HG02763 (cell line): ENCODE results near the gene GRIK5.
A peak's percentile ranks its signal among the peaks of the same experiment; 100 is the strongest.

Experiments
- ATAC-seq: cut with Tn5 transposase; IDR thresholded peaks from one replicate; pipeline ENCODE4 v1.9.1; 2021; ENCODE audit warnings: mild to moderate bottlenecking, moderate library complexity; ENCODE audit not compliant: unreplicated experiment

GRIK5 gene

DNA sequence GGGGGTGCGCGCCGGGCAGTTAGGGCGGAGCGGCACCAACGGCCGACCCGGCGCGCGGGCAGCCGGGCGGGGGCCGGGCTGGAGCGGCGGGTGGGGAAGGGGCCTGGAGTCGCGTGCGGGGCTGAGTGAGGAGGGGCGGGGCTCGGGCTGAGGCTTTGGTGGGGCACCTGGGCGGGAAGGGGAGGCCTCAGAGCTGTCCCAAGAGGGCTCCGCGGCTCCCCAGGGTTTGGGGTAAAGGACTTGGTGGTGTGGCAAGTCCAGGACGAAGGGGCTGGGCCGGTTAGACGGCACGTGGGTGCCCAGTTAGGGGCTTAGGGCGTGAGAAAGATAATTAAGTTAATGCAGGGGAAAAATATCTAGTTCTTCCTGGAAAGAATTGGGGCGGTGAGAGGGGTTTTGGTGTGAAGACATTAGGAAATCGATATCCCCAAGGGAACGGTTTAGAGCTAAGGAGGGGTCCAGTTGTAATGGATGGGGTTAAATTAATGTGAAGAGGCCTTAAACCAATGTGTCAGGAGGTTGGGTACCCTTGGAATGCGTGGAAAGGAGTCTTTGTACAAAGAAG, 6.5 kb upstream of the GRIK5 start:
- no peak for ATAC-seq

DNA sequence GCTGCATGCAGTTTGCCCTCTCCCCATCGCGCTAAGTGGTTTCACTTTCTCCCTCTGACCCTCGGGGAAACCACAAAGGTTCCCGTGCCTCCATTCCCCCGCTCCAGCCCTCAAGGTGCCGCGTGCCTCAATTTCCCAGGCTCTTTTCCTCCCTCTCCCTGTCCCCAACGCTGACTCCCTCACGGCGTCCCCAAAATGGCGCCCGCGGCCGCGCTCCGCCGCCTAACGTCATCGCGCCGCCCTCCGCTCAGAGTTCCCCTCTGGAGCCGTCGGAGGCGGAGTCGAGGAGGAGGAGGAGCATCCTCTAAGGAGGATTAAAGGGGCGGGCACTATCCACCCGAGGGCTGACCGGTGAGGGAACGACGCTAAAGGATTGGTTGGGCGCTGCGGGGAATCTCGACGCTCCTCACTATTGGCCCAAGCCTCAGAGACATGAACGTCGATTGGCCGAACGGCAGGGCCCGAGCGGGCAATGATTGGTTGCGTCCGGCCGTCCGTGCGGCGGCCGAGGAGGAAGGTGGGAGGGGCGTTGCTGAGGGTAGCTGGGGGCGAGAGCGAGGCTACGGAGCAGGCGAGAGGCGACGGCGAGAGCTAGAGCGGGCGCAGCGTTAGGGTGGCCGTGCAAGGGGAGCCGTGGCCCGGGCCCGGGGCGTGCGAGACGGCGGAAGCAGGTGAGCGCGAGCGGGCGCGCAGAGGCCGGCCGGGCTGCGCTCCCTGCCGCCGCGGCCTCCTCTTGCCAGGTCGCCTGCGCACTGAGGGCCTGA, 5.8 kb upstream of the GRIK5 start, which contains the start of gene ZNF574:
Gene ZNF574 (plus strand): TSS at position 551 of the 764 bp plus-strand sequence. CDS start 2,441 bp downstream, outside the sequence.
- ATAC-seq: peak; percentile 93

DNA sequence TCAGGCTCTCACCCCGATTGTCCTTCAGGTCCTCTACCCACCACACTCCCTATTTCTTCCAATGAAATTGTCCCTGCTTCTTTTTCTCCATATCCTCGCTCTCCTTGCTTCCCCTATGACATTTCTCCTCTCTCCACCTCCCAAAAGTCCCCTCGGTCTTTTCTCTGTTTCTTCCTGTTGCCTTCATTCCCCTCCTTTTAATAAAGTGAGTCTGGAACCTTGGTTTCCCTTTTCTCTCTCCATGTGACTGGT, 5.3 kb upstream of the GRIK5 start:
- ATAC-seq: no peak

DNA sequence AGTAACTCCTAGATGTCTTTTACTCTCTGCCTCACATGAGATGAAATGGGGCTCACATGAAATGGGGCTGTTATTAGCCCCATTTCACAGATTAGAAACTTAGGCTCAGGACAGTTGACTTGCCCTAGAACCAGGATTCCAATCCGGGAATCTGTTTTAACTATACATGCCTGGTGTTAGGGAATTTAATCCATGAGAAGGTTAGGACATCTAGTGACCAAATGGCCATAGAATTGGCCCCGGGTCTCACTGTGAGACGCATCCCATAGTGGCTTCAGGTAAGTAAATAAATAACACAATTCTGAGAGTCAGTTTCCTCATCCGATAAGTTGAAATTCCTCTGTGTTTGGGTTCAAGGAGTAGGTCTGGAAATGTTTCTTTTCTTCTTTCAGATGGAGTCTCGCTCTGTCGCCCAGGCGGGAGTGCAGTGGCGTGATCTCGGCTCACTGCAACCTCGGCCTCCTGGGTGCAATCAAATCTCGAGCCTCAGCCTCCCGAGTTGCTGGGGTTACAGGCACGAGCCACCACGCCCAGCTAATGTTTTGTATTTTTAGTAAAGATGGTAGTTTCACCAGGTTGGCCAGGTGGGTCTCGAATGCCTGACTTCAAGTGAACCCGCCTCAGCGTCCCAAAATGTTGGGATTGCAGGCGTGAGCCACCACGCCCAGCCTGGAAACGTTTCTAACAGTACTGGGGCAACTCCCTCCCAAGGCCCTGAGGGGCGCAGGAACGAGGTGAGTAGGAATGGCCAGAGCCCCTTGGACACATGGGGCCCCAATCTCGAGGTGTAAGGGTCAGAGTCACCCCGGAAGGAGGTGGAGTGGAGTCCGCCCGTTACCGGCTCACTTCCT, 4.7 kb upstream of the GRIK5 start:
- ATAC-seq: no peak

DNA sequence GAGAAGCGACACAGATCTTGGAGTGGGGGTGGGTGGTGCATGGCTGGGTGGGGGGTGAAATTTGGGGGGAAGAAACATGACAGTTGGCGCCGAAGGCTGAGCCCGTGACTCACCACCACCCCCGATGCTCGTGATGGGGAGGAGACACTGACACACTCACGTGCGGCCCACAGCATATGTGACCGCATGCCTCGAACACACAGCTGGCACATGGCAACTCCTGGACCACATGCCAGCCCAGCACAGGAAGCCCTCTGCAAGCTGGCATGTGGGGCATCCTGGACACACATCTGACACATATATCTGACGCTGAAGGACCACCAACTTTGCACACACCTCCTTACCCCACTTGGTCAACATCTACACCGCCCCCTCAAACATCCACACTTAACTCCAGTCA, 1.2 kb upstream of the GRIK5 start:
- no peak for ATAC-seq

DNA sequence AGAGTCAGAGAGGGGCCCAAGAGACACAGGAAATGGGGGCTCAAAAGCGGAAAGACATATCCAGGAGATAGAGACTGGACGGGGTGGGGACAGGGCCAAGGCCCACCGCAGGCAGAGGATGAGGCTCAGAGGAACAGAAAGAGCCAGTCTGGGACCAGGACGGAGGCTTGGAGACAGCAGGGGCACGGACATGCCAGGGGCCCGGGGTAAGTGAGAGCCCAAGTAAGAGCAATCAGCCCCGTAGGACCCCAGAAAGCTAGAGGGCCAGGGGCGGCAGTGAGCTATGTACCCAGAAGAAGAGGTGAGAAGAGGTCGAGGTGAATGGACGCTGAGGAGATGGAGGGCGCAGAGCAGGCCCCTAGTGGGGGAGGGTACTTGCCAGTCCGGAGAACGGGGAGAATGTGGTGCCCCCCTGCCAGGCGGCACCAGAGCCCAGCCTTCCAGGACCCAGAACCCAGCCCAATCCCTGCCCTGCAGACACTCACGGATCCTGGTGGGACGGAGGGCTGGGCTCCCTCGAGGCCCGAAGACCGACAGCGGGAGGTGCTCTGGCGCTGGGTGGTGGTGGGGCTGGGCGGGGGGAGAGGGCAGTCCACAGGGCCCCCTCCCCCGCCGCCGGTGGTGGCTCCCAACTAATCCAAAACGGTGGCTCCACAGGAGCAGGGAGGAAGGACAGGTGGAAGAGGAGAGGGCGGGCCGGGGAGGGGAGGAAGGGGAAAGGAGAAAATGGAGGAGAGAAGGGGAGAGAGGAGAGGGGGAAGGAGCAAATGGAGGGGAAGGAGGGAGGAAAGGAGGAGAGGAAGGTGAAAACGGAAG, 1.0 kb downstream of the GRIK5 start:
- ATAC-seq: no peak

DNA sequence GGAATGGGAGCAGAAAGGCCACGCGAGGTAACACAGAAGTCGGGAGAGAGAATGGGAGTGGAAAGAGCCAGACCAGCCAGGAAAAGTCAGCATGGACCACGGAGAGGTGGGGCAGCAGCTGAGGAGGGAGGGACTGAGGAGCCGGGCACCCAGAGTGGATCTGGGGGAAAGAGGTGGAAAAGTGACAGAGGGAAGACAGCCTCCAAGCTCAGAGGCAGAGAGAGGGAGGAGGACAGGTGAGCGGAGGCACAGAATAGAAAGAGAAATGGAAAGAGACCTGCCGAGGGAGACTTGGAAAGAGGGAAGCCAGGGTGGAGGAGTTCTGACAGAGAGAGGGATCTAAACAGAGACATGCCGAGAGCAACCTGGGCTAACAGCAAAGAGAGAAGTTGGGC, 1.6 kb downstream of the GRIK5 start:
- no peak for ATAC-seq

DNA sequence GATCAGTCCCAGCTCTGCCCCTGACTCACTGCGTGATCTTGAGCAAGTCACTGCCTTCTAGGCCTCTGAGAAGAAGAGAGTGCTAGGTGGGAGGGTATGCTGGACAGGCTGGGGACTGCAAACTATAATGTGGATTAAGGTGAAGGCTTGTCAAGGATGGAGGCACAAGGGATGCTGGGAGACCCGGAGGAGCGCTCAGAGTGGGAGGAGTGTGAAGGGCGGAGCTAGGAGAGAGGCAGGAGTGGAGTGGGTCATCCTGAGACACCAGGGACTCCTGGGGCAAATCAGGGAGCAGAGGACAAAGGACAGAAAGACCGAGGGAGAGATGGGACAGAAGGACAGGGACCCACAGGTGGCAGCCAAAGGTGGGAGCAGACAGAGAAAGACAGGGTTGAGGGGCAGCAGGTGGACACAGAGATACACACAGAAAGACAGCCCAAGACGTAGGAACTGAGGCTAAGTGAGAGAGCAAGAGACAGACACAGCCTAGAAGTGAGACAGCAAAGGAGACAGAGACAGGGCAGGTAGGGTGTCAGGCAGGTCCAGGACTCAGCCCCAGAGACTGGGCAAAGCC, 2.6 kb downstream of the GRIK5 start:
- ATAC-seq: no peak

DNA sequence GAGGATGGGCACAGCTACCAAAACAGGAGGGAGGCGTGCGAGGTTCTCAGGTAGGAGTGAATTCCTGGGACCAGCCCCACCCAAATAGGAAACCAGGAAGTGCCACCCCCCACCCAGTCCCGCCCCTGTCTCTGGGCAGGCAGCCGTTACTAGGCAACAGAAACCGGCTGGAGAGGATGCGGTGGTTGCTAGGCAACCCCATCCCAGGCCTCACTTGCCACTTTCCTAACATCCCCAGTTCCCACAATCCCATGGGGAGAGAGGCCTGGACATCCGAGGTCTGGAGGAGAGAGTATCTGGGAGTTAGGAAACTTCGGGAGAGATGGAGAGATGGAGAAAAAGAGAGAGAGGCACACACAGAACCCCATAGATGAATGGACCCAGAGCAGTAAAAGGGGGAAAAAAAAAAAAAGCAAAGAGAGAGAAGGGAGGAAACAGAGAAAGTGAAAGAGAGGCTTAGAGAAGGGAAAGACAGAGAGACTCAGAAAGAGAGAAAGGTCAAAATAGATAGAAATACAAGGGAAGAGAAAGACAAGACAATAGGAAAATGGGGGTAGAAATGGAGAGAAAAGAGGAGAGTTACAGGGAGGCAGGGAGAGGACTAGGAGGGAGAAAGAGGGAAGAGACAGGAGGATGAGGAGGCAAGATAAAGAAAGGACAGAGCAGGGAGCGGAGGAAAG, 3.8 kb downstream of the GRIK5 start:
- no peak for ATAC-seq

DNA sequence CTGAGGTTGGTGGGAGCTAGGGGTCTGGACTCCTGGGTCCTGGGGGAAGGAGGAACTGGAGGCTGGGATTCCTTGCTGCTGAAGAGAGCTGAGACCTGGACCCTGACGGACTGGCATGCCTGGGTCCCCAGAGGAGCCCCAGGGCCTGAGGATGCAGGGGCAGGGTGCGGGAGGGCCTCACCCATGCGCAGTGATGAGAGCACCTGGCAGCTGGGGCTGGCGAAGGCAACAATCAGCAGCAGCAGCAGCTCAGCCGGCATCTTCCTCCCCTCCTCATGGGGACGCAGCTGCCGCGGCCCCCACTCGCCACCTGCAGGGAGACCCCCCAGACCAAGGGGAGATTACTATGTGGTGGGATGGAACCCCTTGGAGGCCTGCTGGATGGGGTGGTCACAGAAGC, 4.5 kb downstream of the GRIK5 start:
- ATAC-seq: no peak

DNA sequence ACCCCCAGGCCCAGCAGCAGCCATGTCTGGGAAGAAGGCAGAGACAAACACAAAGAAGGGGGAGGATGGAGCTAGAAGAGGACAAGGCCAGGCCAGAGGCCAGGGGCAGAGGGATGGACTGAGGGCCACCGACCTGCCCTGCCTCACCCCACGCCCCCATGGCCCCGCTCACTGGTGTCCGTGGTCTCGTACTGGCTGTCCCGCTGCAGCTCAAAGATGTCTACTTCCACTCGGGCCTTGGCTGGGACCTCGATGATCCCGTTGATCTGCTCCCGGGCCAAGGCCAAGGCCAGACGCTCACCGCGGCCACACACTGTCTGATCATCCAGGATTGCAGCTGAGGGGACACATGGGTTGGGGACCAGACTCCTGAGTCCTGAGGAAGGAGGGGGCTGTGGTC, 5.0 kb downstream of the GRIK5 start:
- no peak for ATAC-seq

DNA sequence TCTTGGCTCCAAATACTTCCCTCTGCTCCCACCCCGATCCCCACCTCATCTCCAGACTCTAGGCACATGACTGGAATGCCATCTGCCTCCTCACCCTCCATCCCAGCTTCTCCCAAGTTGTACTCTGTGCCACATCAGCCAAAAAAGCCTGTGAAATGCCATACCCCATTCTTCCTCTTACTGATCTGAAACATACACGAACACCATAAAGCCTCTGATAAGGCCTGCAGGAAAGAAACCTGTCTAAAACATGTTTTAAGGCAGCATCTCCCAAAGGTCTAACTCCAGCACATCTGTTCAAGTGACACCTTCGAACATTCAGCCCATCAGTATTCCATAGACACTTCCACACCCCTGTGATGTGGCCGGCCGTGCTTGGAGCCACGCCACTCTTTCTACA, 5.6 kb downstream of the GRIK5 start:
- ATAC-seq: no peak

DNA sequence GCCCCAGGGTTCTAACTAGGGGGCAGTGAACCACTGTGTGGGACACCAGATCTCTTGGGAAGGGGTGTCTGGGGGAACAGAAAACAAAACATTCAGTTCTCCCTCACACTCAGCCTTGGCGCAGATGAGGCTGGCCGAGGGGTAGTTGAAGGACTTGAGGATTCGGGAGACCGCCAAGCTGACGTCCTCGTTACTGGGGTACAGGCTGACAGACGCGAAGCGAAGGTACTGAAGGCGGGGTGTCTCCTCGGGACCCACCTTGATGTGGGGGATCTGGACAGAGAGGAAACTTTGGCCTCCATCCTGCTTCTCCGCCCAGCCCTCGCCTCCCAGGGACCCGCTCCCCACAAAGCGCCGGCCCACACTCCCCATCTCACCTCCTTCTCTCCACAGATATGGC, 7.6 kb downstream of the GRIK5 start:
- no peak for ATAC-seq

DNA sequence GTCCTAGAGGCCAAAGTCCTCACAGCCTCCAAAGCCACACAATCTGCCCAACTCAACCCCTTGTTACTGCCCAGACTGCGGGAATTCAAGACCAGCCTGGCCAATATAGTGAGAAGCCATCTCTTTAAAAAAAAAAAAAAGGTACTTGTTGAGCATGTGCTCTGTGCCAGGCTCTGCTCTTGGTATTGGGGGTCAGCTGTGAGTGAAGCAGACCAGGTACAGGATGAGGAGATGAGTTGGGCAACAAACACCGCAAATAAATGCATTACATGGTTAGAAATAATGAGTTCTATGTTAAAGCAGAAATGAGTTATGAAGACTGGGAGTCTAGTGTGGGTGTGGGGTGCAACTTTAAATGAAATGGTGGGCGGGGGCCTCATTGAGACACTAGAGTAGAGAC, 9.9 kb downstream of the GRIK5 start:
- no peak for ATAC-seq

DNA sequence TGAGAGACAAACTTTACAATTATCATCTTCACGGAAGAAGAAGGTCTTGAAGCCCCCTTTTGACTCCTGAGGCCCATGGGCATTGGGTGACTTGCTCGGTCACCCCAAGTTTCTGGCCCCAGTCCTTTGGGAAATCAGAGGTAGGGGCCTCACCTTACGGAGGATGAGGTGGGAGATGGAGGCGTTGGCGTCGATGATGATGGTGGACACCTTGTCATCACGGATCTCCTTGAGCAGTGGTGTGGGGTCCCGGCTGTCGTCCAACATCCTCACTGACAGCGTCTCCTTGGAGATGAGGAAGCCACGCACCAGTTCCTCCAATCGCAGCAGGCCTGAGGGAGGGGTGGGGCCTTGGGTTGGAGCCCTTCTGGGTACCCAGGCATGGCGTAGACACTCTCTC, 10.8 kb downstream of the GRIK5 start:
- ATAC-seq: no peak

DNA sequence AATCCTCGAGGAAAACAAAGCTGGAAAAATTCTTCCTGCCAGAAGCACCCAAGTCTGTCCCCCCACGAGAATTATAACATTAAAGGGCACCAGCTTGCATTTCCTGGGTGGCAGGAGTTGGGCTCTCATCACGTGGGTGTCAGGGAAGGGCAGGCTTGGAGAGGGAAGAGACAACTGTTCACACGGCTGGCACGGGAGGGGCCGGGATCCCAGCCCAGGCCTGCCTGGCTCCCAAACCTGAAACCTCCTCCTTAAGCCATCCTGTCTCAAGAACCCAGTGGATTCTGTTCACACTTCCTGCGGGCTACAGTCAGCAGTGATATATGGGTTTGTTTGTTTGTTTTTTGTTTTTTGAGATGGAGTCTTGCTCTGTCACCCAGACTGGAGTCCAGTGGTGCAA, 12.2 kb downstream of the GRIK5 start:
- ATAC-seq: no peak

DNA sequence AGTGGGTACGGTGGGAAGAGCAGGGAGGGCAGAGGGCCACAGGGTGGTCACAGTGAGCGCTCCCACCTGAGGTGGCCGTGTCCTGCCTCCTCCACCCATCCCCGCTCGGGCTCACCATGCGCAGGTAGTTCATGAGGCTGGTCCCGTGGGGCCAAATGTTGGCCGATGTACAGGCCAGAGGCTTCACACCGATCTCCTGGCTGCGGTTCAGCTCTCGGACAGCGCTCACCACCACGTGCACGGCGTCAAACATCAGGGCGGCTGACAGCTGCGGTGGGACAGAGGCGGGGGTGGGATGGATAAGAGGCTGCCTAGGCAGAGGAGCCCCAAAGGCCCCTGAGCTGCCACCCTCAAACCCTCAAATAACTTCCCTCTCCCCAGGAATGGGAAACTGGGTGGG, 15.8 kb downstream of the GRIK5 start:
- no peak for ATAC-seq

DNA sequence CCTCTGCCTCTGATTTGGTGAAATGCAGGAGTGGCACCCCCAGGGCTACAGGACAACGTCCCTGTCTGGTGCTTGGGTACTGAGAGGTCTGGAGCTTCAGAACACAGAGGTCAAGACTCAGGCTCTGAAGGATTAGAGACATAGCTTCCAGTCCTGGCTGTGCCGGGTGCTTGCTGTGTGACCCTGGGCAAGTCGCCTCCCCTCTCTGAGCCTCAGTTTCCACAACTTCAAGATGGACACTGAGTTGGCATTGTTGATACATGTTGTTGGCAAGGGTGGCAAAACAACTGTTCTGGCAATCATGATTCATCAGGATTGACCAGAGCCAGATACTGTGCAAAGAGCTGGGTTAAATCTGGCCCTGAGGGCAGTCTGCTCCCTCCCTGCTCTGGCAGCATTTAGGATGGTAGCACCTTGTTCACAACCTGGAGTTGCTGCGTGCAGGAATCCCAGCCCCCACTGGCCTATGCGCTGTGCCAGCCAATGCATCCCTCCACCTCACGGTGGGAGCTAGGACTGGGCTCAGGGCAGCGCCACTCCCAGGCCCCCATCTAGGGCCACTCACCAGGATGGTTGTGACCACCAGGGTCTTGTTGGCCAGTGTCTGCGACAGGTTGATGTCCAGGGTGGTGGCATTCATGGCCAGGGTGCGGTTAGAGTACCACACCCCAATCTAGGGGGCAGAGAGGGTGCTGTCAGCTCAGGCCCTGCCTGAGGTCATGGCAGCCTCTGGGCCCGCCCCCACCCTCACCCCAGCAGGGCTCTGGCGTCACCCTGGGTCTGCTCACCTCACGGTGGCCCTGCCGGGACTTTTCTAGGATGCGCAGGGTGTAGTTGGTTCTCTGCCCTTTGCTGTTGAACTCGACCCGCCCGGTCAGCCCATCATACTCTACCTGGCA, 16.7 kb downstream of the GRIK5 start:
- no peak for ATAC-seq

DNA sequence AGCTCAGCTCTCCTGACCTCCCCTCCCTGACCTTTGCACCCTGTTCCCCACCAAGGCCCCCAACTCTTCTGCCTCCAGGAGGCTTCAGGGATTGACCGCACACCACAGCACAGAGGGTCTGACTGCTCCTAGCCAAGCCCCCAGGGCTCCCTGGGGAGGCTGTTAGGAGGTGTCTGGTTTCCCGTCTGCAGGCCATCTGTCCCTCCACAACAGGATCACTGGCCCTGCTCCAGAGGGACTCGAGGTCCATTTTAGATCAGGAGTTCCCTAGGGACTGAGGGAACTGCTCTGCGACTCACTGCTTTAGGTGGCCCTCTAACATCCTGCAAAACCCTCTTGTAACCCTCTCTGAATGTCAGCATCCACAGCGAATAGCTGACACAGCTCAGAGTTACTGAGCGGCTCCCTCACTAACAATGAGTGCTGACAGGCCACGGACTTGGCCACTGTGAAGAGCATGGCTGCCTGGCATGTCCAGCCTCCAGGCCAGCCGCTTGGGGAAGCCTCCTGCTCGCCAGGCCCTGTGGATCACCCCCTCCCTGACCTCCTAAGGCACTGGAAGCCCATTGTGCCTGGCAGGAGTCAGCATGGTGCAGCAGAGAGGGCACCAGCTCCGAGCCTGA, 17.7 kb downstream of the GRIK5 start:
- no peak for ATAC-seq
